Uterus (tissue), 2 donors: ENCODE data around the gene CNTN1.

ENCODE experiments used
- CTCF ChIP-seq, 4 experiments: fragments of 200-600 bp in 2 of 4; fragments of 450-650 bp in 2 of 4; sonication (generic) in 2 of 4; IDR thresholded peaks; one replicate each; pipeline ENCODE4 v1.5.1; 2016 to 2019; ENCODE audit warnings: antibody characterized with exemption in 4 of 4, mild to moderate bottlenecking in 2 of 4, moderate library complexity in 1 of 4
- POLR2A ChIP-seq, 2 donors: fragments of 450-650 bp; IDR thresholded peaks; one replicate each; pipeline ENCODE4 v1.6.1; 2016; ENCODE audit warnings: antibody characterized with exemption in 2 of 2, mild to moderate bottlenecking in 1 of 2, moderate library complexity in 1 of 2

- TF ChIP-seq CTCF (IDR thresholded peaks at IDR 0.05) (no peak), POLR2A (IDR thresholded peaks at IDR 0.05) (no peak)
Measured at GRCh38 chr12:40959041-40959440, 266.8 kb downstream of the CNTN1 start.
